Aorta (tissue), 5 donors: ENCODE data around the gene CNR2. TPM values are rescaled to one million over a fixed set of nuclear protein-coding genes. Genes with fewer than 3 reads are reported as not detected.
"Not testable (repeated sequence)": the region's sequence is repeated elsewhere in the genome, so short reads cannot be mapped to it uniquely, and the experiment has no call there.

Source experiments
- ATAC-seq: fragments of 200-7000 bp; cut with Tn5 transposase; one replicate; pipeline ENCODE4 v1.9.1; 2022; ENCODE audit warnings: moderate library complexity; ENCODE audit not compliant: low FRiP score
- DNase-seq, 2 donors: peaks; one replicate each; pipeline ENCODE4 v3.0.0-alpha.2; 2020
- H3K27ac ChIP-seq, 2 donors: one replicate each; pipeline ENCODE4 v1.5.1; 2013; ENCODE audit warnings: low read length in 2 of 2, mild to moderate bottlenecking in 2 of 2, moderate library complexity in 2 of 2, control low read depth in 1 of 2, inconsistent platforms in 1 of 2, low read depth in 1 of 2
- H3K27me3 ChIP-seq, 2 donors: one replicate each; pipeline ENCODE4 v1.6.1; 2013; ENCODE audit warnings: control low read depth in 1 of 2, low read length in 1 of 2, mild to moderate bottlenecking in 1 of 2, moderate library complexity in 1 of 2; ENCODE audit not compliant: insufficient read depth in 2 of 2, control insufficient read depth in 1 of 2
- H3K36me3 ChIP-seq, 2 donors: one replicate each; pipeline ENCODE4 v1.6.1; 2013; ENCODE audit warnings: control low read depth in 1 of 2, low read length in 1 of 2, mild to moderate bottlenecking in 1 of 2; ENCODE audit not compliant: insufficient read depth in 2 of 2, control insufficient read depth in 1 of 2
- H3K4me1 ChIP-seq, 2 donors: one replicate each; pipeline ENCODE4 v1.6.1; 2013; ENCODE audit warnings: low read length in 2 of 2, control low read depth in 1 of 2, mild to moderate bottlenecking in 1 of 2, moderate library complexity in 1 of 2; ENCODE audit not compliant: insufficient read depth in 2 of 2, control insufficient read depth in 1 of 2
- H3K4me3 ChIP-seq, 2 donors: one replicate each; pipeline ENCODE4 v1.5.1; 2013; ENCODE audit warnings: low read length in 2 of 2, control low read depth in 1 of 2, mild to moderate bottlenecking in 1 of 2
- H3K9me3 ChIP-seq: one replicate; pipeline ENCODE4 v1.6.1; 2013; ENCODE audit warnings: mild to moderate bottlenecking, low read length; ENCODE audit not compliant: control insufficient read depth
- WGBS, 2 donors: extraction: QIAGEN DNeasy Blood & Tissue Kit; methylation state at CpG; one replicate each; pipeline ENCODE4 v1.1.7; 2013; 5-methylcytosine and 5-hydroxymethylcytosine counted together
- intact Hi-C, 2 donors: fragments of 100-400 bp; cut with DNase I; formaldehyde crosslinking; loops; one replicate each; pipeline versions ENCODE4 v1.14.2 to v1.15.0; 2022
- polyA plus RNA-seq, 2 donors: library from polyadenylated mRNA; stranded (reverse); fragments of 200-250 nt; gene quantifications; one replicate each; pipeline ENCODE4 v1.2.3, GENCODE V29; 2013
- total RNA-seq, 2 donors: library from RNA; stranded (reverse); fragmentation: NEBNext Ultra II Directional; extraction: Animal tissue kit (Norgen Biotek cat#: 25700); gene quantifications; one replicate each; pipeline ENCODE4 v1.2.1, GENCODE V29; 2021
- donor health status: healthy with polysubstance abuse.
- donor health status: Bipolar disorder and iron deficiency.
- donor health status: DM: no; HTN: no; CAD: no.
- donor health status: DM: no; HTN: no; CAD: no.
- donor health status: DM: yes; HTN: yes; CAD: no.

Gene CNR2
- total and polyA plus RNA-seq, 4 donors, result 0.06 to 0.15 (median 0.10) TPM

DNA sequence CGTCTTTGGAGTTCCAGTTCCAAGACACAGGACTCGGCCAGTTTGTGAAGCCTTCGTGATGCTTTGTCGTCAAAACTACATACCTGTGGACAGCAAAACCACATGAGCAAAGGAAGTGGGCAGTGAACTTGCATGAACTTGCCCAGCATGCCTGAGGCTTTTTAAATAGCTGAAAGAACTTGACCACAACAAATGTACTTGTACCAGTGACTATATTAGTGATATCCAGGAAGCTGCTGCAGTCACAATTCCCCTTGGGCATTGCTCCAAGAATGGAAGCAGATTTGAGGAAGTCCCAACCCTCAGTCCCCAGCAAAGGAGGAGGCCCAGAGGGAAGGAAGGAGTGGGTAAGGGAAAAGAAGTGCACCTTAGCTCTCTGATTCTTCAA lies 47.6 kb downstream of the CNR2 start:
- Histone ChIP-seq H3K27me3 (no peaks in the 10 kb centered on the region), H3K36me3 (peaks cover 0 to 4% of the 10 kb centered on the region in 2 donors), H3K9me3 (no peaks in the 10 kb centered on the region), H3K4me1 (peaks cover 0 to 4% of the 10 kb centered on the region in 2 donors), H3K4me3 (no peak overlapping the region), H3K27ac (no peak overlapping the region)
- intact Hi-C loops, result loop anchor here (5.0 to 10.0 kb wide), 3 partner anchors 63 to 157 kb away; partner anchors contain the start of genes GALE (in 1 of the 2) and PITHD1 (in 1 of the 2)
- ATAC-seq (no peak), DNase-seq (peak in 1 of 2 donors; percentile 57)
- 93 to 94% methylated on average over 4 of the region's 4 CpGs for WGBS, 2 donors

DNA sequence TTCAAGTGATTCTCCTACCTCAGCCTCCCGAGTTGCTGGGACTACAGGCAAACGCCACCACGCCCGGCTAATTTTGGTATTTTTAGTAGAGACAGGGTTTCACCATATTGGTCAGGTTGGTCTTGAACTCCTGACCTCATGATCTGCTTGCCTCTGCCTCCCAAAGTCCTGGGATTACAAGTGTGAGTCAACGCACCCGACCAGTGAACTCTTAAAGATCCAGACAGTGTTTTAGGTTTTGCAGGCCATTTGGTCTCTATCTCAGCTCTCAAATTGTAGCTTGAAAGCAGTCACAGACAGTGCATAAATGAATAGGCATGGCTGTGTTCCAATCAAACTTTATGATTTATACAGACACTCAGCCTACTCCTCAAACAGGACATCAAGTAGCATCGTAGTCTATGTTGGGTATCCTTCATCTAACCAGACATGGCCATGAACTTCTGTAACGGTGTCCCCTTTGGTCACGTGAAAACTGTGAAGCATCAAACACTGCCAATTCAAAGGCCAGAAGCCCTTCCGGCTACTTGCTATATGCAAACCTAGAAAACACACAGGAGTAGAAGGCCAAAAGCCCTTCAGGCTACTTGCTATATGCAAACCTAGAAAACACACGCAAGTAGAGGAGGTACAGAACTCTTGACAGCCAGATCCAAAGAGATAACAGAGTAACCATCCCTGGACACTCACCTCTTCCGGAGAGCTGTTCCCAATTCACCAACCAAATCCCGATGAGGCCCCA lies 48.2 kb downstream of the CNR2 start:
- Histone ChIP-seq H3K27me3 (no peaks in the 10 kb centered on the region), H3K4me3 (no peak overlapping the region), H3K36me3 (peaks cover 0 to 4% of the 10 kb centered on the region in 2 donors), H3K9me3 (no peaks in the 10 kb centered on the region), H3K27ac (no peak overlapping the region), H3K4me1 (peaks cover 0 to 4% of the 10 kb centered on the region in 2 donors)
- DNase-seq, result no peak
- intact Hi-C loops, result loop anchor here (5.0 to 10.0 kb wide), 3 partner anchors 63 to 157 kb away; partner anchors contain the start of genes GALE (in 1 of the 2) and PITHD1 (in 1 of the 2)
- 93 to 94% methylated on average over 13 of the region's 13 CpGs for WGBS, 2 donors
- no peak for ATAC-seq

DNA sequence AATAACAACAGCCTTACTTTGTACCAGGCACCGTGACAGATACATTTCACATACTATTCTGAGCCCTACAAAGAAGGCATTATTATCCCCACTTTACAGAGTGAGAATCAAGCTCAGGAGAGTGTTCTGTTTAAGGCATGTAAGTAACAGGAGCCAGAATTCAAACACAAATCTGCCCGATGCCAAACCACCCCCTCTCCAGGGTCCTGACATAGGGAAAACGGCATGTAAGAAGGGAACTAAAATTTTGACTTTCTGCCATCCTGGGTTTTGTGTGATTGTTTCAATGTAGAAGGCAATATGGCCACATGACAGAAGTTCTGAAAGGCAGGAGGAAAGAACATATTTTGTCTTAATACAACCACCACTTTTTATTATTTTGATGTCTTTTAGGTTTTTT lies 50.5 kb downstream of the CNR2 start:
- Histone ChIP-seq H3K27ac (no peak overlapping the region), H3K4me3 (no peak overlapping the region), H3K36me3 (peaks cover 0 to 4% of the 10 kb centered on the region in 2 donors), H3K27me3 (no peaks in the 10 kb centered on the region), H3K4me1 (peaks cover 0 to 4% of the 10 kb centered on the region in 2 donors), H3K9me3 (no peaks in the 10 kb centered on the region)
- no peak for DNase-seq
- no peak for ATAC-seq
- WGBS, 2 donors, result 51 to 60% methylated on average over 3 of the region's 3 CpGs
- intact Hi-C loops, result loop anchor here in 1 of 2 donors (10.0 kb wide), 1 partner anchor 88 kb away; the partner anchor contains the start of gene PITHD1

DNA sequence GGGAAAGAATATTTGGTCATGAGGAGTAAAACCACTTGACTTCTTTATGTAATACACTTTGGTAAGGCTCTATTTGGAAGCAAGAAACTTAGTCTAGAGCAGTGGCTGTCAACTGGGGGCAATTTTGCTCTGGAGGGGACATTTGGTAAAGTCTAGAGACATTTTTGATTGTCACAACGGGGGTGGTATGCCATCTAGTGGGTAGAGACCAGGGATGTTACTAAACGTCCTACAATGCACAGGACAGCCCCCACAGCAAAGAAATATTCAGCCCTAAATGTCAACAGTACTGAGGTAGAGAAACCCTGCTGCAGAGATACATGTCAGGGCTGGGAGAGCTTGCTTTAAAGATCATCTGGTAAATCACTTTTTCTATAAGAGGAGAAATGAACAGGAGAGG lies 58.6 kb downstream of the CNR2 start:
- Histone ChIP-seq H3K9me3 (no peaks in the 10 kb centered on the region), H3K4me3 (no peak overlapping the region), H3K36me3 (peaks cover 3 to 5% of the 10 kb centered on the region in 2 donors), H3K27ac (no peak overlapping the region), H3K4me1 (no peaks in the 10 kb centered on the region), H3K27me3 (no peaks in the 10 kb centered on the region)
- no peak for ATAC-seq
- 31 to 47% methylated on average over 2 of the region's 2 CpGs for WGBS, 2 donors
- intact Hi-C loops, result no loop called here
- DNase-seq, result no peak

DNA sequence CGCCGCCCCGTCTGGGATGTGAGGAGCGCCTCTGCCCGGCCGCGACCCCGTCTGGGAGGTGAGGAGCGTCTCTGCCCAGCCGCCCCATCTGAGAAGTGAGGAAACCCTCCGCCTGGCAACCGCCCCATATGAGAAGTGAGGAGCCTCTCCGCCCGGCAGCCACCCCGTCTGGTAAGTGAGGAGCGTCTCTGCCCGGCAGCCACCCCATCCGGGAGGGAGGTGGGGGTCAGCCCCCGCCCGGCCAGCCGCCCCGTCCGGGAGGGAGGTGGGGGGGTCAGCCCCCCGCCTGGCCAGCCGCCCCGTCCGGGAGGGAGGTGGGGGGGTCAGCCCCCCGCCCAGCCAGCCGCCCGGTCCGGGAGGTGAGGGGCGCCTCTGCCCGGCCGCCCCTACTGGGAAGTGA lies 60.0 kb downstream of the CNR2 start:
- H3K27me3 ChIP-seq, H3K36me3 ChIP-seq, ATAC-seq, H3K9me3 ChIP-seq, H3K4me1 ChIP-seq, H3K4me3 ChIP-seq, DNase-seq, intact Hi-C loops, H3K27ac ChIP-seq: not testable (repeated sequence)
- WGBS, 2 donors, result 92 to 100% methylated on average over 2 to 29 of the region's 34 CpGs

DNA sequence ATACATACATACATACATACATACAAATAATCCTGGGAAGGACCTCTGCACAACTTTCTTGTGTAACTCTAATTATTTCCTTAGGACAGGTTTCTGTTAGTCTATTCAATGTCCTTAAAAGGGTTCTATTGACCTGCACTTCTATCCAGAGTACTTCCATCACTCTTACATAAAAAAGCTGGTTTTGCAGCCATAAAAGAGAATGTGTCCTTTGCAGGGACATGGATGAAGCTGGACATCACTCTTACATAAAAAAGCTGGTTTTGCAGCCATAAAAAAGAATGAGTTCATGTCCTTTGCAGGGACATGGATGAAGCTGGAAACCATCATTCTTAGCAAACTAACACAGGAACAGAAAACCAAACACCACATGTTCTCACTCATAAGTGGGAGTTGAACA lies 61.8 kb downstream of the CNR2 start:
- H3K27ac ChIP-seq, result not testable (repeated sequence)

DNA sequence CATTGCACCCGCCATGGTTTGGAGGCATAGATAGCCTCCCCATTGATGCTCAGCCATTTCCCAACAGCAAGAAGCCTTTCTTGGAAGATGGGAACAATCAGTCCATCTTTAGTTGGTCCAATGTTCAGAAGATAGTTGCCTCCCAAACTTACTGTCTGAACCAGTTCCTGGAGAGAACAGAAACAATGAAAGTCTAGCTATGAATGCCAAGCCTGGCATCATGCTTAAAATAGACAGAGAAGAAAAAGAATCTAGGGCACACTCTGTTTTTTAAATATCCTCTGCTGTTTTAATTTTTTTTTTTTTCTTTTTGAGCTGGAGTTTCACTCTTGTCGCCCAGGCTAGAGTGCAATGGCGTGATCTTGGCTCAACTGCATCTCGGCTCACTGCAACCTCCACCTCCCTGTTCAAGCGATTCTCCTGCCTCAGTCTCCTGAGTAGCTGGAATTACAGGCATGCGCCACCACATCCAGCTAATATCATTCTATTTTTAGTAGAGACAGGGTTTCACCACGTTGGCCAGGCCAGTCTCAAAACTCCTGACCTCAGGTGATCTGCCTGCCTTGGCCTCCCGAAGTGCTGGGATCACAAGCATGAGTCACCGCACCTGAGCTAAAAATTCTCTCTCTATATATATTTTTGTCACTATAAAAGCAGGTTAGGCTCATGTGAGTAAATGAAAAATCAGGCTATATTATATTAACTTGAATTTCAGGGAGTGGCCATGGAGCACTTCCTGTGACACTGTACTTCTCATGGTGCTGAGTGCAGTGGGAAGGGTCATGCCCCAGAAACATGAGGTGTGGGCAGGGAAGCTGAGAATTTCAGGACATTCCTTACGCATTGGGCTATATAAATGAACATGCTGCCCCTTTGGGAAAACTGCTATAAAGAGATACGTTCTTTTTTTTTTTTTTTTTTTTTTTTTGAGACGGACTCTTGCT lies 64.2 kb downstream of the CNR2 start:
- ATAC-seq, result no peak
- intact Hi-C loops, result no loop called here
- DNase-seq, result no peak
- H3K27me3 ChIP-seq, result no peaks in the 10 kb centered on the region
- no peaks in the 10 kb centered on the region for H3K9me3 ChIP-seq
- H3K27ac ChIP-seq, result peak overlapping the region in 1 of 2 donors; percentile 63
- H3K4me3 ChIP-seq, result no peak overlapping the region
- WGBS, 2 donors, result 40 to 50% methylated on average over 12 of the region's 12 CpGs
- H3K36me3 ChIP-seq, result peaks cover 2 to 5% of the 10 kb centered on the region in 2 donors
- H3K4me1 ChIP-seq, result no peaks in the 10 kb centered on the region

More for the DNA sequence above, 61.8 kb downstream of the CNR2 start:
- H3K27me3 ChIP-seq, ATAC-seq, H3K4me1 ChIP-seq, intact Hi-C loops, H3K9me3 ChIP-seq, H3K4me3 ChIP-seq, H3K36me3 ChIP-seq, DNase-seq: not testable (repeated sequence)

DNA sequence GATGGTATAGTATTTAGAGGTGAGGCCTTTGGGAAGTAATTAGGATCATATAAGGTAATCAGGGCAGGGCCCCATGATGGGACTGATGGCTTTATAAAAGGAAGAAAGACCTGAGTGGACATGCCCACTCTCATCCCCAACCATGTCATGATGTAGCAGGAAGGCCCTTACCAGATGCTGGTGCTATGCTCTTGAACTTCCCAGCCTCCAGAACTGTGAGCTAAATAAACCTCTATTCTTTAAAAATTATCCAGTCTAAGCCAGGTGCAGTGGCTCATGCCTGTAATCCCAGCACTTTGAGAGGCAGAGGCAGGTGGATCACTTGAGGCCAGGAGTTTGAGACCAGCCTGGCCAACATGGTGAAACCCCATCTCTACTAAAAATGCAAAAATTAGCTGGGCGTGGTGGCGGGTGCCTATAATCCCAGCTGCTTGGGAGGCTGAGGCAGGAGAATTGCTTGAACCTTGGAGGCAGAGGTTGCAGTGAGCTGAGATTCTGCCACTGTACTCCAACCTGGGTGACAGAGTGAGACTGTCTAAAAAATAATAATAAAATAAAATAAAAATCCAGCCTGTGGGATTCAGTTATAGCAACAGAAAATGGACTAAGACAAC lies 65.6 kb downstream of the CNR2 start:
- H3K9me3 ChIP-seq, H3K27ac ChIP-seq, H3K4me1 ChIP-seq, ATAC-seq, H3K4me3 ChIP-seq, H3K36me3 ChIP-seq, DNase-seq, intact Hi-C loops, H3K27me3 ChIP-seq: not testable (repeated sequence)
- WGBS, 2 donors, result 97 to 100% methylated on average over 2 of the region's 2 CpGs
